Naive thymus-derived CD8-positive, alpha-beta T cell (primary cell): Measurements from ENCODE around the gene SLC16A11. TPM values are rescaled to one million over a fixed set of nuclear protein-coding genes. Genes with fewer than 3 reads are reported as not detected.
"Not testable (repeated sequence)": the region's sequence is repeated elsewhere in the genome, so short reads cannot be mapped to it uniquely, and the experiment has no call there.

ENCODE experiments used
- ATAC-seq, 2 donors: fragments of 150-1000 bp; cut with Tn5 transposase in 1 of 2; sonication (Bioruptor Pico), chemical (Tn5 transposase) in 1 of 2; 1 replicate in 1 of 2; 2 replicates in 1 of 2; pipeline ENCODE4 v1.10.0; 2021; ENCODE audit warnings: mild to moderate bottlenecking in 2 of 2, moderate library complexity in 2 of 2
- POLR2A ChIA-PET: fragments of 350-600 bp; sonication (Branson Sonifier 250); formaldehyde crosslinking; loops from one replicate; lab custom pipeline; 2021; ENCODE audit warnings: antibody characterized with exemption; lab: Charles Lee
- DNase-seq, 10 donors: peaks; one replicate each; pipeline versions ENCODE4 v3.0.0 to v3.0.0-alpha.2; 2020 to 2022
- H3K27ac Mint-ChIP-seq, 10 donors: one replicate each; pipeline ENCODE4 v1.8.0; 2020 to 2022; ENCODE audit warnings: mild to moderate bottlenecking in 10 of 10, mixed read lengths in 10 of 10, moderate library complexity in 4 of 10, inconsistent platforms in 1 of 10
- H3K27me3 Mint-ChIP-seq, 5 donors: one replicate each; pipeline ENCODE4 v1.8.0; 2021 to 2022; ENCODE audit warnings: mixed read lengths in 5 of 5
- H3K36me3 Mint-ChIP-seq, 3 donors: one replicate each; pipeline ENCODE4 v1.8.0; 2020 to 2022; ENCODE audit warnings: mixed read lengths in 3 of 3, mild to moderate bottlenecking in 2 of 3, inconsistent platforms in 1 of 3
- H3K4me1 Mint-ChIP-seq, 4 donors: one replicate each; pipeline ENCODE4 v1.8.0; 2021 to 2022; ENCODE audit warnings: mixed read lengths in 4 of 4
- H3K4me3 Mint-ChIP-seq, 10 donors: one replicate each; pipeline ENCODE4 v1.8.0; 2020 to 2022; ENCODE audit warnings: mild to moderate bottlenecking in 10 of 10, mixed read lengths in 10 of 10, moderate library complexity in 6 of 10, inconsistent platforms in 1 of 10
- H3K9me3 Mint-ChIP-seq, 9 donors: one replicate each; pipeline ENCODE4 v1.8.0; 2020 to 2022; ENCODE audit warnings: mixed read lengths in 9 of 9, mild to moderate bottlenecking in 3 of 9, inconsistent platforms in 1 of 9, moderate library complexity in 1 of 9
- polyA plus RNA-seq, 3 donors: library from polyadenylated mRNA; unstranded; fragments of 300-500 nt; fragmentation: Illumina TruSeq; gene quantifications; one replicate each; pipeline ENCODE4 v1.2.3, GENCODE V29; 2021
- total RNA-seq, 8 experiments: library from RNA in 2 of 8; stranded (reverse) in 2 of 8; gene quantifications; one replicate each; pipeline ENCODE4 v1.2.3 and lab custom pipeline; 2021 to 2026

The SLC16A11 gene
- total and polyA plus RNA-seq, 5 experiments from 2014 or later: 2.0 to 3.5 (median 2.2) TPM

GRCh38 chr17:7048968-7049367, 5.1 kb upstream of the SLC16A11 start:
- H3K4me3 Mint-ChIP-seq: peak overlapping the region in 1 of 10 donors; percentile 28
- H3K36me3 Mint-ChIP-seq: no peaks in the 10 kb centered on the region
- no peak overlapping the region for H3K27ac Mint-ChIP-seq
- H3K9me3 Mint-ChIP-seq: no peaks in the 10 kb centered on the region
- H3K27me3 Mint-ChIP-seq: peaks cover 0 to 2% (median 0%) of the 10 kb centered on the region in 5 donors
- H3K4me1 Mint-ChIP-seq: peaks cover 6 to 27% (median 21%) of the 10 kb centered on the region in 4 donors
- POLR2A ChIA-PET: interaction anchor here (0.6 kb wide), 1 partner anchor 250 kb away, joined by 4 read pairs; no protein-coding TSS in a partner anchor
- DNase-seq (no peak), ATAC-seq (no peak)

DNA sequence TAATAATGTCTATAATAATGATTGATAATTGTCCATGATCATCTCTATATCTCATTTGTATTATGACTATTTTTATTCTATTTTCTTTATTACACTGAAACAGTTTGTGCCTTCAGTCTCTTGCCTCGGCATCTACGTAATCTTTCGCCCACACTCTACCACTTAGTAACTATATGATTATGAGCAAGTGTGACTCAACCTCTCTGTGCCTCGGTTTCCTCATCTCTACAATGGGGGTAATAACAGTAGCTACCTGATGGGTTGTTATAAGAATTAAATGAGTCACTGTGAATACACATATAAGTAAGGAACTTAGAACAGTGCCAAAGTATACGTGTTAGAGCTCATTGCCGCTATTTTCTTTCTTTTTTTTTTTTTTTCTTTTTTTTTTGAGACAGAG, 3.7 kb upstream of the SLC16A11 start:
- no peak for ATAC-seq
- H3K36me3 Mint-ChIP-seq: no peaks in the 10 kb centered on the region
- peak overlapping the region in 6 of 10 donors; percentile 5 to 94 (median 92) for H3K27ac Mint-ChIP-seq
- H3K4me3 Mint-ChIP-seq: peak overlapping the region in 7 of 10 donors; percentile 27 to 91 (median 61)
- no peaks in the 10 kb centered on the region for H3K9me3 Mint-ChIP-seq
- peaks cover 11 to 34% (median 27%) of the 10 kb centered on the region in 4 donors for H3K4me1 Mint-ChIP-seq
- POLR2A ChIA-PET: interaction anchor here (0.6 to 7.1 kb wide), 6 partner anchors 12 to 185 kb away, joined by 3 to 83 read pairs (median 7); partner anchors contain the start of genes ACADVL, DLG4 and SLC16A13
- H3K27me3 Mint-ChIP-seq: peaks cover 0 to 2% (median 0%) of the 10 kb centered on the region in 5 donors
- DNase-seq: no peak

GRCh38 chr17:7046725-7047397, 3.0 kb upstream of the SLC16A11 start:
- H3K4me1 Mint-ChIP-seq: peaks cover 16 to 35% (median 32%) of the 10 kb centered on the region in 4 donors
- H3K27ac Mint-ChIP-seq: peak overlapping the region; percentile 81 to 96 (median 93)

DNA sequence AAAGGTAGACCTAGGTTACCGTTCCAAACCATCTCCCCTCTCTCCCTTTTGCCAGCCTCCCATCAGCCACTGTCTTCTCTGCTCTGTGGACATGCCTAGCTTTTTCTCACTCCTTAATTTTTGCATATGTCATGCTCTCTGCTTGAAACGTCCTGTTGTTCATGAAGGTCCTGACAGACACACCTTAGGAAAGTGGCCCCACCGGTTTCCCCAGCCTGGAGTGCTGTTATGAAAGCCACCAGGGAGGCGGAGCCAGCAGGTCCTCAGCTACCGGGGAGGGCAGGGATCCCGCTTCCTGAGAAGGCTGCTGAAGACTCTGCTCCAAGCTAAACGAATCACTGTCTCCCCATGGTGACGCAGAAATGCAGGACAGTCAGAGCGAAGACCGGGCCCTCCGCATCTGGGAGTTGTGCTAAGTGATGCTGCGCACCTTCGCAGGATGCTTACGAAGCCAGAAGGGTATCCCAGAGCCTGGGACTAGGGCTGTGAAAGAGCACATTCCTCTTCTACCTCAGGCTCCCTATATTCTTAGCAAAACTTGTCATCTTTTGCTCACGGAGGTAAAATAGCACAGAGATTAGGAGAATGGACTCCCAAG, 2.3 kb upstream of the SLC16A11 start:
- peak overlapping the region; percentile 81 to 96 (median 93) for H3K27ac Mint-ChIP-seq
- H3K4me1 Mint-ChIP-seq: peaks cover 20 to 38% (median 37%) of the 10 kb centered on the region in 4 donors
- peak overlapping the region; percentile 81 to 95 (median 88) for H3K4me3 Mint-ChIP-seq
- no peaks in the 10 kb centered on the region for H3K36me3 Mint-ChIP-seq
- no peaks in the 10 kb centered on the region for H3K9me3 Mint-ChIP-seq
- ATAC-seq: peak; percentile 20 to 24
- POLR2A ChIA-PET: interaction anchor here (0.9 to 7.1 kb wide), 18 partner anchors 10 to 786 kb away, joined by 3 to 83 read pairs (median 6); partner anchors contain the start of genes ACADVL, DLG4, PHF23 and RNASEK
- peaks cover 0 to 2% (median 0%) of the 10 kb centered on the region in 5 donors for H3K27me3 Mint-ChIP-seq
- peak in 4 of 10 donors; percentile 22 to 39 (median 34) for DNase-seq

More at GRCh38 chr17:7046725-7047397, 3.0 kb upstream of the SLC16A11 start:
- not testable (repeated sequence) for H3K36me3 Mint-ChIP-seq, H3K9me3 Mint-ChIP-seq, H3K27me3 Mint-ChIP-seq
- peak; percentile 31 to 45 for ATAC-seq
- POLR2A ChIA-PET: interaction anchor here (0.7 to 7.1 kb wide), 13 partner anchors 11 to 641 kb away, joined by 3 to 83 read pairs (median 7); partner anchors contain the start of genes ACADVL, DLG4, PHF23 and RNASEK
- peak overlapping the region; percentile 81 to 95 (median 88) for H3K4me3 Mint-ChIP-seq
- peak; percentile 32 to 92 (median 76) for DNase-seq

GRCh38 chr17:7045492-7046126, 1.7 kb upstream of the SLC16A11 start:
- H3K27ac Mint-ChIP-seq: peak overlapping the region in 9 of 10 donors; percentile 81 to 96 (median 93)
- POLR2A ChIA-PET: interaction anchor here (0.9 to 7.1 kb wide), 18 partner anchors 10 to 787 kb away, joined by 3 to 83 read pairs (median 6); partner anchors contain the start of genes ACADVL, DLG4, PHF23 and RNASEK
- peak overlapping the region; percentile 81 to 95 (median 88) for H3K4me3 Mint-ChIP-seq
- DNase-seq (peak in 7 of 10 donors; percentile 31 to 75 (median 65)), ATAC-seq (peak; percentile 27 to 36)
- H3K4me1 Mint-ChIP-seq: peaks cover 20 to 39% (median 38%) of the 10 kb centered on the region in 4 donors
- H3K27me3 Mint-ChIP-seq: peaks cover 0 to 2% (median 0%) of the 10 kb centered on the region in 5 donors
- no peaks in the 10 kb centered on the region for H3K36me3 Mint-ChIP-seq
- no peaks in the 10 kb centered on the region for H3K9me3 Mint-ChIP-seq

- H3K27me3 Mint-ChIP-seq: peaks cover 0 to 2% (median 0%) of the 10 kb centered on the region in 5 donors
- ATAC-seq (peak in 1 of 2 donors; percentile 10), DNase-seq (no peak)
- POLR2A ChIA-PET: interaction anchor here (0.8 to 7.1 kb wide), 7 partner anchors 7 to 442 kb away, joined by 3 to 83 read pairs (median 3); partner anchors contain the start of gene SLC16A13
- H3K9me3 Mint-ChIP-seq: no peaks in the 10 kb centered on the region
- H3K36me3 Mint-ChIP-seq: no peaks in the 10 kb centered on the region
- H3K27ac Mint-ChIP-seq: peak overlapping the region in 9 of 10 donors; percentile 53 to 95 (median 74)
- peak overlapping the region; percentile 74 to 91 (median 84) for H3K4me3 Mint-ChIP-seq
- H3K4me1 Mint-ChIP-seq: peaks cover 27 to 56% (median 53%) of the 10 kb centered on the region in 4 donors
These were observed 753 bp downstream of the SLC16A11 start for GRCh38 chr17:7043182-7043496.

DNA sequence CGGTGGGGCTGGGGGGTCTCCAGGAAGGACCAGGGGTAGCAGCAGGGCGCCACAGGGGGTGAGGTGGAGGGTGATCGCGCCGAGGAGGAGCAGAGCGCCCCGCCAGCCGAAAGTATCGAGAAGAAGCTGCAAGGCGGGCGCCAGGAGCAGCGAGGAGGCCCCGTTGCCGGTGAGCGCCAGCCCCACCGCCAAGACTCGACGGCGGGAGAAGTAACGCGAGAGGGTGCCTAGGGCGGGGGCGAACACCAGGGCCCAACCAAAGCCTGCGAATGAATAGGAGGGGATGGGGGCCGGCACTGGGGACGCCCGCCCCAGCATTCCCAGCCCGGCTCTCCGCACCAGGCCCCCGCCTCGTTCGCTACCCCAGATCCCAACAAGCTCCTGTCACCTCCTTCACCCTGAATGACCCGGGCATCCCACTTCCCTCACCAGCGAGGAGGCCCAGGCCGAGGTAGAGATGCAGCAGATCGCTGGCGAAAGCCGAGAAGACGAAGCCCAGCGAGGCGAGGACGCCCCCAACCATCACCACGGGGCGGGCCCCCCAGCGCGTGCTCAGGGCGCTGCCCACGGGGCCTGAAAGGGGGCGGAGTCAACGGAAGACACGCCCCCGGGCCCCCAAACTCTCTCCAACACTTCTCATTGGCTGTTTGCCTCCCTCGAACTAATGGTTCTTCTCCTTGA, 1.3 kb downstream of the SLC16A11 start:
- peaks cover 27 to 58% (median 57%) of the 10 kb centered on the region in 4 donors for H3K4me1 Mint-ChIP-seq
- peak overlapping the region; percentile 63 to 98 (median 93) for H3K27ac Mint-ChIP-seq
- peak; percentile 35 to 49 for ATAC-seq
- no peaks in the 10 kb centered on the region for H3K36me3 Mint-ChIP-seq
- peak overlapping the region; percentile 74 to 91 (median 84) for H3K4me3 Mint-ChIP-seq
- peaks cover 0 to 2% (median 0%) of the 10 kb centered on the region in 5 donors for H3K27me3 Mint-ChIP-seq
- H3K9me3 Mint-ChIP-seq: no peaks in the 10 kb centered on the region
- POLR2A ChIA-PET: interaction anchor here (0.8 to 7.1 kb wide), 10 partner anchors 7 to 443 kb away, joined by 3 to 83 read pairs (median 3); partner anchors contain the start of gene SLC16A13
- peak; percentile 31 to 73 (median 57) for DNase-seq

DNA sequence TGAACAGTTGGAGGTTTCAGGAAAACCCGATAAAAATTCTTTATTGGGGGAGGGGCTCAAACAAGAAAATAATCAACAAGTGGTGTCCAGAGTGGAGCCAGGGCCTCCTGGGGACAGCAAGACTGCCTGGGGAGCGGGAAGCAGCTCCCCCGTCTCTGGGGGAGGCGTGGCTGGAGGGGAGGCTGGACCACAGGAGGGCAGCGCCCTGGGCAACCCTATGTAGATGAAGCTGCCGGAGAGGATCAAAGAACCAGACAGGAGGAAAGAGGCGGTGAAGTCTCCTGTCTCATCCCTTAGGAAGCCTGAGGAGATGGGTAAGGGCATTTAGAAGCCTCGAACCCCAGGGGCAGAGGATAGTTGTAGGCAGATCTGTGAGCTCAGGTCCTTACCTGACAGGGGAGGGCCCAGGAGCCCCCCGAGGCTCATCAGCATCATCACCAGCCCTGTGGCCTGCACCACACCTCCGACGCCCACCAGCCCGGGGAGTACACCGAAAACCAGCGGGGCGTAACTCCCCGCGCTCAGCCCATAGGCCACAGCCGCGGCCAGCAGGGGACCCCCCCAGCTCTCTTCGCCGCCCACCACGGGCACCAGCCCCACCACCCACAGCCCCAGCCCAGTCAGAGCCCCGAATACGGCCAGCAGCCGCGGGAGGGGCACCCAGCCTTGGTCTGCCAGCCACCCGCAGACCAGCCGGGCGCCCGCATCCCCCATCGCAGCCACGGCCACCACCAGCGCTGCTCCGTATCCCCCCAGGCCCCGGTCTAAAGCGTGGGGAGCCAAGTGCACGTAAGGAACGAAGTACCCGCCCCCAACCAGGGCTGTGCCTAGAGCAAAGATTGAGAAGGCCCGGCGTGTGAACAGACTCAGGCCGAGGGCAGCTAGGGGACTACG, 2.0 kb downstream of the SLC16A11 start:
- DNase-seq: peak in 2 of 10 donors; percentile 35 to 40

DNA sequence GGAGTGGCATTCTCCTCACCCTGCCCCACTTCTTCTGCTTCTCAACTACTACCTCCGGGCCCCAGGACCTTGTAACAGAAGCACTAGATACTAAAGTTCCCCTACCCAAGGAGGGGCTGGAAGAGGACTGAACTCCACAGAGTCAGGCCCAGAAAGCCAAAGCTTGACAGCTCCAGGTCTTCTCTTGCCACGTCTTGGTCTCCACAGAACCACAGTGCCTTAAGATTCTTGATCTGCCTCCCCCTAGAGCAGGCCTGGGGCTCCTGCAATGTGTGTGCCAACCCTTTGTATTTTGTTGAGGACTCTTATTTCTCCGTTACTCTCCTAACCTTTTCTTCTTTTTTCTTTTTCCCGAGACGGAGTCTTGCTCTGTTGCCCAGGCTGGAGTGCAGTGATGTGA, 4.1 kb downstream of the SLC16A11 start:
- Mint-ChIP-seq H3K27me3 (no peaks in the 10 kb centered on the region), H3K4me3 (peak overlapping the region in 4 of 10 donors; percentile 4 to 45 (median 27)), H3K27ac (peak overlapping the region in 9 of 10 donors; percentile 26 to 89 (median 81)), H3K9me3 (no peaks in the 10 kb centered on the region), H3K36me3 (no peaks in the 10 kb centered on the region), H3K4me1 (peaks cover 33 to 61% (median 58%) of the 10 kb centered on the region in 4 donors)
- DNase-seq (peak in 1 of 10 donors; percentile 10), ATAC-seq (no peak)
- POLR2A ChIA-PET: interaction anchor here (0.7 to 1.4 kb wide), 3 partner anchors 20 to 649 kb away, joined by 3 to 7 read pairs (median 6); partner anchors contain the start of gene RNASEK

More for the DNA sequence above, 2.0 kb downstream of the SLC16A11 start:
- Mint-ChIP-seq H3K4me1 (peaks cover 27 to 59% (median 53%) of the 10 kb centered on the region in 4 donors), H3K4me3 (peak overlapping the region; percentile 74 to 91 (median 84)), H3K27me3 (peaks cover 0 to 2% (median 0%) of the 10 kb centered on the region in 5 donors), H3K36me3 (no peaks in the 10 kb centered on the region), H3K27ac (peak overlapping the region; percentile 70 to 98 (median 93)), H3K9me3 (no peaks in the 10 kb centered on the region)
- peak; percentile 37 to 41 for ATAC-seq
- POLR2A ChIA-PET: interaction anchor here (0.6 to 7.1 kb wide), 8 partner anchors 20 to 1197 kb away, joined by 3 to 83 read pairs (median 4); a partner anchor contains a TSS

- DNase-seq: no peak
- Mint-ChIP-seq H3K9me3 (no peaks in the 10 kb centered on the region), H3K27me3 (no peaks in the 10 kb centered on the region), H3K4me3 (peak overlapping the region in 7 of 10 donors; percentile 2 to 69 (median 50)), H3K27ac (peak overlapping the region in 5 of 10 donors; percentile 33 to 86 (median 54)), H3K36me3 (peaks cover 0 to 1% (median 0%) of the 10 kb centered on the region in 3 donors), H3K4me1 (peaks cover 32 to 72% (median 61%) of the 10 kb centered on the region in 4 donors)
- ATAC-seq: no peak
- POLR2A ChIA-PET: interaction anchor here (0.6 to 3.4 kb wide), 4 partner anchors 16 to 279 kb away, joined by 4 to 81 read pairs (median 6); partner anchors contain the start of genes BCL6B and RNASEK
These were observed 5.6 kb downstream of the SLC16A11 start for GRCh38 chr17:7038025-7038862.
